LNCaP clone FGC (cell line): ENCODE measurements around the gene DCUN1D1.
A peak's percentile ranks its signal among the peaks of the same experiment; 100 is the strongest.

Source experiments
- DNase-seq: peaks from one replicate; pipeline ENCODE4 v3.0.0-alpha.2; 2011; ENCODE audit warnings: low read depth
- H3K4me3 ChIP-seq: 2 replicates; pipeline ENCODE4 v1.5.1; 2011; ENCODE audit warnings: mild to moderate bottlenecking, low read depth, low read length, control low read depth
- CTCF ChIP-seq: IDR thresholded peaks from 2 replicates; pipeline ENCODE4 v1.5.1; 2012; ENCODE audit warnings: mild to moderate bottlenecking; ENCODE audit not compliant: control insufficient read depth, insufficient read depth; ENCODE audit errors: extremely low read depth

The DCUN1D1 gene

GRCh38 chr3:182902236-182902635, 78.1 kb downstream of the DCUN1D1 start:
- no peak for TF ChIP-seq CTCF
- DNase-seq: no peak

GRCh38 chr3:182896553-182896952, 83.8 kb downstream of the DCUN1D1 start:
- no peak overlapping the region for H3K4me3 ChIP-seq
- no peak for TF ChIP-seq CTCF
- no peak for DNase-seq

More at GRCh38 chr3:182902236-182902635, 78.1 kb downstream of the DCUN1D1 start:
- H3K4me3 ChIP-seq: no peak overlapping the region

GRCh38 chr3:182895513-182896112, 84.7 kb downstream of the DCUN1D1 start:
- no peak for TF ChIP-seq CTCF
- no peak overlapping the region for H3K4me3 ChIP-seq
- no peak for DNase-seq

- no peak overlapping the region for H3K4me3 ChIP-seq
- no peak for TF ChIP-seq CTCF
- DNase-seq: no peak
Observed at GRCh38 chr3:182892226-182892625, 88.1 kb downstream of the DCUN1D1 start.

GRCh38 chr3:182891364-182891763, 89.0 kb downstream of the DCUN1D1 start:
- no peak overlapping the region for H3K4me3 ChIP-seq
- DNase-seq: no peak
- TF ChIP-seq CTCF: no peak

GRCh38 chr3:182889948-182890629, 90.2 kb downstream of the DCUN1D1 start:
- peak; percentile 96 for DNase-seq
- no peak overlapping the region for H3K4me3 ChIP-seq
- TF ChIP-seq CTCF: no peak
